MG63 (cell line): ENCODE results near the gene TMEM244. TPM values are rescaled to one million over a fixed set of nuclear protein-coding genes. Genes with fewer than 3 reads are reported as not detected.

ENCODE experiments used
- DNase-seq: peaks from one replicate; pipeline ENCODE4 v3.0.0-alpha.2; 2020
- H3K27me3 ChIP-seq: fragments of 250-450 bp; sonication (Bioruptor Pico); 2 replicates; pipeline ENCODE4 v1.5.1; 2020; ENCODE audit warnings: mild to moderate bottlenecking, moderate library complexity
- H3K36me3 ChIP-seq: fragments of 250-450 bp; sonication (Bioruptor Pico); 2 replicates; pipeline ENCODE4 v1.5.1; 2020; ENCODE audit warnings: mild to moderate bottlenecking, moderate library complexity
- H3K4me3 ChIP-seq: fragments of 250-450 bp; sonication (Bioruptor Pico); 2 replicates; pipeline ENCODE4 v1.5.1; 2020; ENCODE audit warnings: mild to moderate bottlenecking, moderate library complexity
- H3K9me3 ChIP-seq: fragments of 250-450 bp; sonication (Bioruptor Pico); 2 replicates; pipeline ENCODE4 v1.5.1; 2020; ENCODE audit warnings: mild to moderate bottlenecking, moderate library complexity
- total RNA-seq: library from RNA; depleted of rRNA; stranded (reverse); fragments of >200 nt; shearing (Covaris generic); gene quantifications from 2 replicates; pipeline ENCODE4 v1.2.3, GENCODE V29; 2014; ENCODE audit warnings: low replicate concordance; rRNA removed

Gene TMEM244
- total RNA-seq, 1 experiment from 2014 or later = not detected

- Histone ChIP-seq H3K36me3 (no peaks in the 10 kb centered on the region), H3K27me3 (no peaks in the 10 kb centered on the region), H3K4me3 (no peak overlapping the region), H3K9me3 (no peaks in the 10 kb centered on the region)
- no peak for DNase-seq
These were observed 70.3 kb downstream of the TMEM244 start for GRCh38 chr6:129790785-129791184.

DNA sequence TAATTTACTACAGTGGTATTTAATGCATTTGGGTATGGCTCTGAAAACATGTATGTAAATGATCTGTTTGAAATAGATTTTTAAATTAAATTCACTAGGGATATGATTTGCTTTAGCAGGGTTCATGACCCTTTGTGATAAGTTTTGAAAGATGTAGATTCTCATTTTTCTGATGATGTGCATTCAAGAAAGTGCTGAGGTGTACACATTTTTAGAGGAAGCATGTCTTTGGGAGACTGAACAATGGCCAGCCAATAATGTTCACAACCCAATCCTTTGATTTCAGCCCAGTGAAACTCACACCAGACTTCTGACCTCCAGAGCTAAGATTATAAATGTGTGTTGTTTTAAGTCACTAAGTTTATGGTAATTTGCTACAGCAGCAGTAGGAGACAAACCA, 71.1 kb downstream of the TMEM244 start:
- Histone ChIP-seq H3K36me3 (no peaks in the 10 kb centered on the region), H3K4me3 (no peak overlapping the region), H3K9me3 (no peaks in the 10 kb centered on the region), H3K27me3 (no peaks in the 10 kb centered on the region)
- DNase-seq = no peak

GRCh38 chr6:129787816-129788215, 73.3 kb downstream of the TMEM244 start:
- no peaks in the 10 kb centered on the region for H3K36me3 ChIP-seq
- DNase-seq = no peak
- no peak overlapping the region for H3K4me3 ChIP-seq
- H3K27me3 ChIP-seq = no peaks in the 10 kb centered on the region
- no peaks in the 10 kb centered on the region for H3K9me3 ChIP-seq

DNA sequence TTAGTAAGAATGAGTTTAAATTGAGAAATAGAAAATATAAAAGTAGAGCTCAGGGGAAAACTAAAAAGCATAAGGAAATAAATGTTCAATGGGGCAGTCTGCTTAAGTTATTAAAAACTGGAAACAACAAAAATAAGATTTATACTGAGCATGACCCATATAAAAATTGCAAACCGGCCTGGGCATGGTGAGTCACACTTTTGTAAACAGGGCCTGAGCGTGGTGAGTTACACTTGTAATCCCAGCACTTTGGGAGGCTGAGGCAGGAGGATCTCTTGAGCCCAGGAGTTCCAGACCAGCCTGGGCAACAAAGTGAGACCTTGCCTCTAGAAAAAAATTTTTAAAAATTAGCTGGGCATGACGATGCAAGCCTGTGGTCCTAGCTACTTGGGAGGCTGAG, 74.6 kb downstream of the TMEM244 start:
- Histone ChIP-seq H3K36me3 (no peaks in the 10 kb centered on the region), H3K9me3 (no peaks in the 10 kb centered on the region), H3K27me3 (no peaks in the 10 kb centered on the region), H3K4me3 (no peak overlapping the region)
- peak; percentile 56 for DNase-seq

- Histone ChIP-seq H3K9me3 (no peaks in the 10 kb centered on the region), H3K36me3 (no peaks in the 10 kb centered on the region), H3K27me3 (no peaks in the 10 kb centered on the region), H3K4me3 (no peak overlapping the region)
- DNase-seq = no peak
These were observed 75.4 kb downstream of the TMEM244 start for GRCh38 chr6:129785756-129786135.

DNA sequence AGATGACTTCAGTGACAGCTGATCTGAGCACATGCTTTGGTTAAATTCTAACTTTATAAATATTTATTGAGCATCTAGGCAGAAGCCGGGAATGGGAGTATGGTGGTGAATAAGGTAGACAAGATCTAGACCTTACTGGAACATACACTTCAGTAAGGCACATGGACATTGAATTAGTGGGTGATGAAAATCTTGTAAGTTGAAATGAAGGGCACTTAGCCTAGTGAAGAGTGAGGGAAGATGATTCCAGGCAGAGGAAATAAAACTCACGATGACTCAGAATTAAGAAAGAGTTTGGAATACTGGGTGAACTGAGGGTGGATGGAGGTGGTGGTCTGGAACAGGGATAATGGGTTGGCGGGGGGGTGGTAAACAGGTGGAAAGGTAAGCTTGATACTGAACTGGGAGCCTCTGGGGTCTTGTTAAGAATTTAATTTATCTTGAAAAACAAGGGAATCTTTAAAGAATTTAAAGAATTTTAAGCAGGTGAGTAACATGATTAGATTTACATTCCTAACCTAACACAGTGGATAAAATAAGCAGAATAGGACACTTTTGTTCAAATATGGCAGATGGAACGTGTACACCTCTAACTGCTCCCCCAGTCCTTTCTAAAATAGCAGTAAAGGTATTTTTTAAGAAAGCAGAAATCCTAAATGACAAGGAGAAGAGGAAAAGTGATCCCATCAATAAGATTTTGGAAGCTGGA, 75.9 kb downstream of the TMEM244 start:
- Histone ChIP-seq H3K9me3 (no peaks in the 10 kb centered on the region), H3K27me3 (no peaks in the 10 kb centered on the region), H3K36me3 (no peaks in the 10 kb centered on the region), H3K4me3 (no peak overlapping the region)
- DNase-seq = no peak

Other genes starting within 250 kb of the TMEM244 start
- 31.7 and 37.9 TPM in 2 replicates for gene ARHGAP18, start 151.1 kb downstream of the TMEM244 start, total RNA-seq
- 2.9 and 3.5 TPM in 2 replicates for gene L3MBTL3, start 157.3 kb upstream of the TMEM244 start, total RNA-seq